HEK293 (cell line): ENCODE data around the gene IL22RA1.

Experiments
- ZBTB8A ChIP-seq: fragments of 450-650 bp; formaldehyde crosslinking; IDR thresholded peaks from 2 replicates; pipeline ENCODE4 v1.5.1; 2016; ENCODE audit warnings: missing biosample characterization, missing genetic modification characterization
- ZNF423 ChIP-seq: fragments of 450-650 bp; formaldehyde crosslinking; IDR thresholded peaks from 2 replicates; pipeline ENCODE4 v1.5.1; 2016; ENCODE audit warnings: missing biosample characterization, missing genetic modification characterization
- TF ChIP-seq, protein P1 (sequence below): fragments of 450-650 bp; formaldehyde crosslinking; IDR thresholded peaks from 2 replicates; pipeline ENCODE4 v1.5.1; 2016; ENCODE audit warnings: missing biosample characterization, missing genetic modification characterization

DNA sequence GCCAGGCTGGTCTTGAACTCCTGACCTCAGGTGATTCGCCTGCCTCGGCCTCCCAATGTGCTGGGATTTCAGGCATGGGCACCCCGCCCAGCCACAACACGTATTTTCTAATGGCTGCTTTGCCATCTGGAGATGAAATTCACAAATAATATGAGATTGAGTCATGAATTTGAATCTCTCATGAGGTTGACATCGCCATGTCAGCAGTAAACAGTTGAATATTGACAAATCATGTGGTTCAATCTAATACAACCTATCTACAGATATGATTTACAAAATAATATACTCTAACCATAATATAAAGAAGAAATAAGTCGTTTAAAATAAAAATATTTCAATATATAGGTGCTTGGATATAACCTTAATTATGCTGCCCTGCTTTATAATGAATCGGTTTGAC lies 73.1 kb downstream of the IL22RA1 start:
- TF ChIP-seq ZNF423 (tag by site-specific recombination) = no peak
- TF ChIP-seq, protein P1, sequence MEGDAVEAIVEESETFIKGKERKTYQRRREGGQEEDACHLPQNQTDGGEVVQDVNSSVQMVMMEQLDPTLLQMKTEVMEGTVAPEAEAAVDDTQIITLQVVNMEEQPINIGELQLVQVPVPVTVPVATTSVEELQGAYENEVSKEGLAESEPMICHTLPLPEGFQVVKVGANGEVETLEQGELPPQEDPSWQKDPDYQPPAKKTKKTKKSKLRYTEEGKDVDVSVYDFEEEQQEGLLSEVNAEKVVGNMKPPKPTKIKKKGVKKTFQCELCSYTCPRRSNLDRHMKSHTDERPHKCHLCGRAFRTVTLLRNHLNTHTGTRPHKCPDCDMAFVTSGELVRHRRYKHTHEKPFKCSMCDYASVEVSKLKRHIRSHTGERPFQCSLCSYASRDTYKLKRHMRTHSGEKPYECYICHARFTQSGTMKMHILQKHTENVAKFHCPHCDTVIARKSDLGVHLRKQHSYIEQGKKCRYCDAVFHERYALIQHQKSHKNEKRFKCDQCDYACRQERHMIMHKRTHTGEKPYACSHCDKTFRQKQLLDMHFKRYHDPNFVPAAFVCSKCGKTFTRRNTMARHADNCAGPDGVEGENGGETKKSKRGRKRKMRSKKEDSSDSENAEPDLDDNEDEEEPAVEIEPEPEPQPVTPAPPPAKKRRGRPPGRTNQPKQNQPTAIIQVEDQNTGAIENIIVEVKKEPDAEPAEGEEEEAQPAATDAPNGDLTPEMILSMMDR (tag by site-specific recombination) = no peak
- no peak for TF ChIP-seq ZBTB8A (tag by site-specific recombination)
